Panc1 (cell line): ENCODE measurements around the gene TLK1. TPM values are rescaled to one million over a fixed set of nuclear protein-coding genes. Genes with fewer than 3 reads are reported as not detected.

ENCODE experiments used
- ATAC-seq: fragments of 200-7000 bp; cut with Tn5 transposase; 2 replicates; pipeline ENCODE4 v1.9.1; 2020; ENCODE audit warnings: mild to moderate bottlenecking, moderate library complexity
- BruUV-seq: library from RNA; stranded (reverse); fragments of 400-500 nt; replicated peaks from 2 replicates; lab custom pipeline; 2021; lab: Mats Ljungman, UMichigan
- CTCF ChIA-PET: fragments of 300-600 bp; sonication (Branson Sonifier 250); formaldehyde crosslinking; loops from one replicate; lab custom pipeline; 2022; ENCODE audit warnings: antibody characterized with exemption; lab: Charles Lee
- POLR2A ChIA-PET: fragments of 300-600 bp; sonication (Branson Sonifier 250); formaldehyde crosslinking; loops from one replicate; lab custom pipeline; 2022; ENCODE audit warnings: antibody characterized with exemption; lab: Charles Lee
- DNase-seq: peaks from one replicate; pipeline ENCODE4 v3.0.0-alpha.2; 2010; ENCODE audit warnings: low read depth, low spot score
- H3K27ac ChIP-seq: 2 replicates; pipeline ENCODE4 v1.5.1; 2011; ENCODE audit warnings: mild to moderate bottlenecking, low read length, inconsistent platforms
- H3K27me3 ChIP-seq: fragments of 200-500 bp; sonication (Bioruptor generic); 2 replicates; pipeline ENCODE4 v1.6.0; 2014; ENCODE audit warnings: low read length, inconsistent platforms; ENCODE audit not compliant: control insufficient read depth, insufficient read depth
- H3K36me3 ChIP-seq: fragments of 200-500 bp; sonication (Bioruptor generic); 2 replicates; pipeline ENCODE4 v1.5.1; 2014; ENCODE audit warnings: inconsistent platforms, mild to moderate bottlenecking, low read length, moderate library complexity; ENCODE audit not compliant: control insufficient read depth, insufficient read depth
- H3K4me1 ChIP-seq: 2 replicates; pipeline ENCODE4 v1.5.1; 2011; ENCODE audit warnings: inconsistent platforms, mild to moderate bottlenecking, low read length, moderate library complexity; ENCODE audit not compliant: control insufficient read depth, insufficient read depth
- H3K4me3 ChIP-seq, 2 experiments: 2 replicates each; pipeline ENCODE4 v1.5.1; 2011 to 2012; ENCODE audit warnings: low read depth in 2 of 2, low read length in 2 of 2, mild to moderate bottlenecking in 2 of 2, inconsistent platforms in 1 of 2, moderate library complexity in 1 of 2
- H3K9me3 ChIP-seq: fragments of 200-500 bp; sonication (Bioruptor generic); 2 replicates; pipeline ENCODE4 v1.5.1; 2014; ENCODE audit warnings: low read depth, mild to moderate bottlenecking, inconsistent platforms, low read length, moderate library complexity; ENCODE audit not compliant: control insufficient read depth, insufficient read depth
- CTCF ChIP-seq: fragments of 450-650 bp; IDR thresholded peaks from 2 replicates; pipeline ENCODE4 v1.5.1; 2017; ENCODE audit warnings: mild to moderate bottlenecking
- POLR2AphosphoS5 ChIP-seq: IDR thresholded peaks from 2 replicates; pipeline ENCODE4 v1.6.1; 2012; ENCODE audit warnings: mild to moderate bottlenecking, low read depth, low read length, moderate library complexity
- REST ChIP-seq, 2 experiments: IDR thresholded peaks; 2 replicates each; pipeline ENCODE4 v1.6.1; 2011 to 2012; ENCODE audit warnings: low read depth in 2 of 2, control low read depth in 1 of 2, low read length in 1 of 2, mild to moderate bottlenecking in 1 of 2, moderate library complexity in 1 of 2; ENCODE audit not compliant: insufficient read depth in 1 of 2
- SIN3A ChIP-seq: IDR thresholded peaks from 2 replicates; pipeline ENCODE4 v1.6.1; 2012; ENCODE audit warnings: low read depth, mild to moderate bottlenecking, low read length, moderate library complexity, borderline replicate concordance; ENCODE audit not compliant: insufficient read depth
- TCF7L2 ChIP-seq: IDR thresholded peaks from 2 replicates; pipeline ENCODE4 v1.6.1; 2011; ENCODE audit warnings: mild to moderate bottlenecking, low read depth, low read length, inconsistent platforms
- in situ Hi-C: cut with HindIII; loops from 2 replicates; pipeline ENCODE4 v1.10.0; 2016; ENCODE audit warnings: low sequenced_read_pairs, low pct_unique_long_range_greater_than_20kb
- intact Hi-C: fragments of 100-400 bp; cut with micrococcal nuclease; formaldehyde crosslinking; loops from one replicate; pipeline ENCODE4 v1.10.0; 2022; ENCODE audit not compliant: unreplicated experiment
- total RNA-seq: library from RNA; stranded (reverse); gene quantifications from one replicate; pipeline ENCODE4 v1.2.1, GENCODE V29; 2021; ENCODE audit not compliant: unreplicated experiment

TLK1 gene
- total RNA-seq, 1 experiment from 2014 or later, result 92.9 TPM

- in situ Hi-C loops (no loop called here), intact Hi-C loops (no loop called here)
- H3K4me3 ChIP-seq, result no peak overlapping the region
- DNase-seq (no peak), ATAC-seq (no peak)
- H3K9me3 ChIP-seq, result no peaks in the 10 kb centered on the region
- no peaks in the 10 kb centered on the region for H3K36me3 ChIP-seq
- no peaks in the 10 kb centered on the region for H3K4me1 ChIP-seq
- H3K27me3 ChIP-seq, result no peaks in the 10 kb centered on the region
- no TSS peak for BruUV-seq
- no peak overlapping the region for H3K27ac ChIP-seq
- no peak for TF ChIP-seq SIN3A
- TF ChIP-seq CTCF, result no peak
- TF ChIP-seq REST (IDR thresholded peaks at IDR 0.05; ENCODE audit: insufficient read depth in 1 of 2, low read depth in 2 of 2, low read length in 1 of 2), result no peak
- no peak for TF ChIP-seq POLR2AphosphoS5
- TF ChIP-seq TCF7L2, result no peak
- CTCF ChIA-PET, result no interaction called here
- POLR2A ChIA-PET, result interaction anchor here (0.7 kb wide), 1 partner anchor 390 kb away, joined by 5 read pairs; no protein-coding TSS in a partner anchor
Observed at GRCh38 chr2:171069286-171069956, 91.3 kb downstream of the TLK1 start.

- Histone ChIP-seq H3K27ac (no peak overlapping the region), H3K9me3 (no peaks in the 10 kb centered on the region), H3K4me3 (no peak overlapping the region), H3K27me3 (no peaks in the 10 kb centered on the region), H3K4me1 (no peaks in the 10 kb centered on the region), H3K36me3 (no peaks in the 10 kb centered on the region)
- ChIA-PET POLR2A (no interaction called here), CTCF (no interaction called here)
- no TSS peak for BruUV-seq
- in situ Hi-C loops, result no loop called here
- TF ChIP-seq SIN3A (no peak), CTCF (no peak), REST (IDR thresholded peaks at IDR 0.05; ENCODE audit: insufficient read depth in 1 of 2, low read depth in 2 of 2, low read length in 1 of 2) (no peak), TCF7L2 (no peak), POLR2AphosphoS5 (no peak)
- intact Hi-C loops, result no loop called here
- DNase-seq, result no peak
- ATAC-seq, result no peak
Observed at GRCh38 chr2:171066110-171066509, 94.6 kb downstream of the TLK1 start.
